Cardiac muscle cell (in vitro differentiated cells and primary cell): ENCODE data around the gene AXIN2. TPM values are rescaled to one million over a fixed set of nuclear protein-coding genes. Genes with fewer than 3 reads are reported as not detected.
"Not testable (repeated sequence)": the region's sequence is repeated elsewhere in the genome, so short reads cannot be mapped to it uniquely, and the experiment has no call there.

Experiments used
- DNase-seq, 2 donors: peaks; one replicate each; pipeline versions ENCODE4 v3.0.0 to v3.0.0-alpha.2; 2010 to 2017; ENCODE audit warnings: low read depth in 1 of 2, low spot score in 1 of 2
- H3K27ac ChIP-seq: fragments of 200-600 bp; sonication (generic); 2 replicates; pipeline ENCODE4 v1.5.1; 2016
- H3K27me3 ChIP-seq: fragments of 200-600 bp; sonication (generic); 2 replicates; pipeline ENCODE4 v1.6.0; 2016; ENCODE audit warnings: control low read depth
- H3K36me3 ChIP-seq: fragments of 200-600 bp; sonication (generic); 2 replicates; pipeline ENCODE4 v1.5.1; 2016; ENCODE audit warnings: control low read depth
- H3K4me1 ChIP-seq: fragments of 200-600 bp; sonication (generic); 2 replicates; pipeline ENCODE4 v1.8.1; 2017; ENCODE audit warnings: low read depth, mild to moderate bottlenecking, mixed run types
- H3K4me3 ChIP-seq: fragments of 200-600 bp; sonication (generic); 2 replicates; pipeline ENCODE4 v1.5.1; 2016; ENCODE audit warnings: mild to moderate bottlenecking
- H3K9me3 ChIP-seq: fragments of 200-600 bp; sonication (generic); 2 replicates; pipeline ENCODE4 v1.5.1; 2017; ENCODE audit warnings: low read depth, mild to moderate bottlenecking, control low read depth
- CTCF ChIP-seq: IDR thresholded peaks from 2 replicates; pipeline ENCODE4 v1.5.1; 2012; ENCODE audit warnings: low read depth, mild to moderate bottlenecking, low read length
- polyA plus RNA-seq: library from polyadenylated mRNA; unstranded; fragments of >200 nt; fragmentation: Nextera tagmentation; extraction: Ambion mirVana; gene quantifications from 2 replicates; pipeline ENCODE4 v1.2.1, GENCODE V29; 2016
- total RNA-seq: library from RNA; depleted of rRNA; stranded (reverse); fragments of >200 nt; gene quantifications from 2 replicates; pipeline ENCODE4 v1.2.3, GENCODE V29; 2016

Gene AXIN2
- total and polyA plus RNA-seq, 2 experiments from 2014 or later: 22.3 to 35.4 TPM

GRCh38 chr17:65514541-65514940 is 46.9 kb downstream of the AXIN2 start:
- no peak overlapping the region for H3K4me3 ChIP-seq
- no peaks in the 10 kb centered on the region for H3K27me3 ChIP-seq
- H3K36me3 ChIP-seq: no peaks in the 10 kb centered on the region
- TF ChIP-seq CTCF: no peak
- no peaks in the 10 kb centered on the region for H3K9me3 ChIP-seq
- peaks cover 6% of the 10 kb centered on the region for H3K4me1 ChIP-seq
- peak in 1 of 2 donors; percentile 45 for DNase-seq
- H3K27ac ChIP-seq: no peak overlapping the region

- H3K27ac ChIP-seq: no peak overlapping the region
- no peaks in the 10 kb centered on the region for H3K36me3 ChIP-seq
- no peak overlapping the region for H3K4me3 ChIP-seq
- H3K9me3 ChIP-seq: no peaks in the 10 kb centered on the region
- H3K27me3 ChIP-seq: no peaks in the 10 kb centered on the region
- peak in 1 of 2 donors; percentile 81 for DNase-seq
- TF ChIP-seq CTCF: no peak
- H3K4me1 ChIP-seq: peaks cover 6% of the 10 kb centered on the region
Measured at GRCh38 chr17:65514082-65514481, 47.4 kb downstream of the AXIN2 start.

- H3K27me3 ChIP-seq: no peaks in the 10 kb centered on the region
- peaks cover 6% of the 10 kb centered on the region for H3K4me1 ChIP-seq
- no peak overlapping the region for H3K27ac ChIP-seq
- H3K36me3 ChIP-seq: no peaks in the 10 kb centered on the region
- no peak for DNase-seq
- H3K4me3 ChIP-seq: no peak overlapping the region
- TF ChIP-seq CTCF: no peak
- H3K9me3 ChIP-seq: no peaks in the 10 kb centered on the region
Measured at GRCh38 chr17:65511316-65511715, 50.1 kb downstream of the AXIN2 start.

- H3K36me3 ChIP-seq: no peaks in the 10 kb centered on the region
- H3K4me1 ChIP-seq: no peaks in the 10 kb centered on the region
- no peak for DNase-seq
- no peaks in the 10 kb centered on the region for H3K27me3 ChIP-seq
- no peak overlapping the region for H3K4me3 ChIP-seq
- no peaks in the 10 kb centered on the region for H3K9me3 ChIP-seq
- H3K27ac ChIP-seq: no peak overlapping the region
- no peak for TF ChIP-seq CTCF
Measured at GRCh38 chr17:65509032-65509431, 52.4 kb downstream of the AXIN2 start.

GRCh38 chr17:65504673-65505072 is 56.8 kb downstream of the AXIN2 start:
- not testable (repeated sequence) for H3K4me3 ChIP-seq, H3K36me3 ChIP-seq, DNase-seq, H3K27ac ChIP-seq, H3K27me3 ChIP-seq, H3K4me1 ChIP-seq, H3K9me3 ChIP-seq

- H3K27me3 ChIP-seq: no peaks in the 10 kb centered on the region
- no peak overlapping the region for H3K4me3 ChIP-seq
- DNase-seq: no peak
- H3K4me1 ChIP-seq: no peaks in the 10 kb centered on the region
- H3K36me3 ChIP-seq: no peaks in the 10 kb centered on the region
- no peaks in the 10 kb centered on the region for H3K9me3 ChIP-seq
- TF ChIP-seq CTCF: no peak
- no peak overlapping the region for H3K27ac ChIP-seq
Measured at GRCh38 chr17:65504141-65504540, 57.3 kb downstream of the AXIN2 start.
